HepG2 (cell line): ENCODE data around the gene SYNE3. TPM values are rescaled to one million over a fixed set of nuclear protein-coding genes. Genes with fewer than 3 reads are reported as not detected.

Experiments used
- AHR ChIP-seq: IDR thresholded peaks from 2 replicates; pipeline ENCODE4 v1.6.1; 2018; ENCODE audit warnings: missing genetic modification reagents, missing compliant biosample characterization
- CHCHD3 ChIP-seq: sonication (generic); formaldehyde crosslinking; IDR thresholded peaks from 2 replicates; pipeline ENCODE4 v1.8.0; 2022; ENCODE audit warnings: mild to moderate bottlenecking, missing genetic modification reagents, moderate library complexity
- GABPA ChIP-seq, 2 experiments: IDR thresholded peaks; 2 replicates each; pipeline ENCODE4 v1.6.1; 2011 to 2016; ENCODE audit warnings: low read depth in 2 of 2, low read length in 1 of 2, missing biosample characterization in 1 of 2, missing genetic modification characterization in 1 of 2
- HNRNPUL1 ChIP-seq: fragments of 200-400 bp; formaldehyde crosslinking; IDR thresholded peaks from 2 replicates; pipeline ENCODE4 v1.6.1; 2017; ENCODE audit warnings: low read depth, mild to moderate bottlenecking, low read length, moderate library complexity
- JUN ChIP-seq: sonication (generic); formaldehyde crosslinking; IDR thresholded peaks from 2 replicates; pipeline ENCODE4 v1.4.0; 2020; ENCODE audit warnings: mild to moderate bottlenecking, missing genetic modification reagents
- KAT8 ChIP-seq: IDR thresholded peaks from 2 replicates; pipeline ENCODE4 v1.6.1; 2016; ENCODE audit warnings: missing genetic modification reagents, missing compliant biosample characterization
- PHF21A ChIP-seq: sonication (generic); formaldehyde crosslinking; IDR thresholded peaks from 2 replicates; pipeline ENCODE4 v1.5.0; 2020; ENCODE audit warnings: mild to moderate bottlenecking, missing genetic modification reagents
- RAD21 ChIP-seq: fragments of 450-650 bp; formaldehyde crosslinking; IDR thresholded peaks from 2 replicates; pipeline ENCODE4 v1.5.0; 2020; ENCODE audit warnings: mild to moderate bottlenecking
- RFXAP ChIP-seq: sonication (generic); formaldehyde crosslinking; IDR thresholded peaks from 2 replicates; pipeline ENCODE4 v1.4.0; 2020; ENCODE audit warnings: missing genetic modification reagents, borderline replicate concordance
- SMAD3 ChIP-seq: sonication (generic); formaldehyde crosslinking; IDR thresholded peaks from 2 replicates; pipeline ENCODE4 v1.4.0; 2020; ENCODE audit warnings: missing genetic modification reagents
- SP4 ChIP-seq: sonication (generic); formaldehyde crosslinking; IDR thresholded peaks from 2 replicates; pipeline ENCODE4 v1.8.1; 2023; ENCODE audit warnings: mild to moderate bottlenecking, missing genetic modification reagents
- TBL1XR1 ChIP-seq: fragments of 150-350 bp; IDR thresholded peaks from 2 replicates; pipeline ENCODE4 v1.6.1; 2014; ENCODE audit warnings: borderline replicate concordance, low read length; ENCODE audit not compliant: partially characterized antibody
- TOPORS ChIP-seq: sonication (generic); formaldehyde crosslinking; IDR thresholded peaks from 2 replicates; pipeline ENCODE4 v1.8.0; 2023; ENCODE audit warnings: mild to moderate bottlenecking, missing genetic modification reagents
- ZFP36 ChIP-seq: fragments of 150-350 bp; IDR thresholded peaks from 2 replicates; pipeline ENCODE4 v1.6.1; 2018; ENCODE audit warnings: borderline replicate concordance, low read length, low read depth; ENCODE audit not compliant: partially characterized antibody
- ZMYM3 ChIP-seq: sonication (generic); formaldehyde crosslinking; IDR thresholded peaks from 2 replicates; pipeline ENCODE4 v1.5.1; 2020; ENCODE audit warnings: mild to moderate bottlenecking, missing genetic modification reagents
- ZNF124 ChIP-seq: sonication (generic); formaldehyde crosslinking; IDR thresholded peaks from 2 replicates; pipeline ENCODE4 v1.4.0; 2020; ENCODE audit warnings: missing genetic modification reagents
- ZNF567 ChIP-seq: sonication (generic); formaldehyde crosslinking; IDR thresholded peaks from 2 replicates; pipeline ENCODE4 v1.8.1; 2023; ENCODE audit warnings: mild to moderate bottlenecking, missing genetic modification reagents, borderline replicate concordance
- ZNF598 ChIP-seq: sonication (generic); formaldehyde crosslinking; IDR thresholded peaks from 2 replicates; pipeline ENCODE4 v1.5.1; 2020; ENCODE audit warnings: mild to moderate bottlenecking, missing genetic modification reagents, borderline replicate concordance
- ZNF660 ChIP-seq: sonication (generic); formaldehyde crosslinking; IDR thresholded peaks from 2 replicates; pipeline ENCODE4 v1.5.1; 2020; ENCODE audit warnings: mild to moderate bottlenecking, low read depth, missing genetic modification reagents, borderline replicate concordance
- ZNF7 ChIP-seq: IDR thresholded peaks from 2 replicates; pipeline ENCODE4 v1.6.1; 2016; ENCODE audit warnings: missing biosample characterization, missing genetic modification reagents
- ZNF746 ChIP-seq: sonication (generic); formaldehyde crosslinking; IDR thresholded peaks from 2 replicates; pipeline ENCODE4 v1.8.0; 2022; ENCODE audit warnings: mild to moderate bottlenecking, missing genetic modification reagents
- ZNF749 ChIP-seq: sonication (generic); formaldehyde crosslinking; IDR thresholded peaks from 2 replicates; pipeline ENCODE4 v1.8.0; 2022; ENCODE audit warnings: mild to moderate bottlenecking, missing genetic modification reagents, moderate library complexity, borderline replicate concordance
- polyA plus RNA-seq, 8 experiments: library from polyadenylated mRNA; depleted of rRNA in 3 of 8; stranded (reverse) in 7 of 8; unstranded in 1 of 8; fragments of >200 nt; fragmentation: Illumina TruSeq in 4 of 8; extraction: Trizol in 4 of 8; gene quantifications; 2 replicates each; pipeline versions ENCODE4 v1.2.1 to v1.2.3, GENCODE V29; 2011 to 2016; ENCODE audit warnings: low read depth in 4 of 8, missing spikeins in 1 of 8, mixed read lengths in 1 of 8; ENCODE audit not compliant: insufficient read depth in 1 of 8
- total RNA-seq, 5 experiments: library from RNA; depleted of rRNA; stranded (reverse); fragments of >200 nt; fragmentation: Illumina TruSeq; extraction: Trizol; gene quantifications; 2 replicates each; pipeline ENCODE4 v1.2.3, GENCODE V29; 2016; ENCODE audit warnings: low read depth in 1 of 5
- TF ChIP-seq, protein P1 (sequence below): sonication (generic); formaldehyde crosslinking; IDR thresholded peaks from 2 replicates; pipeline ENCODE4 v1.8.1; 2023; ENCODE audit warnings: mild to moderate bottlenecking, missing genetic modification reagents, borderline replicate concordance
- TF ChIP-seq, protein P2 (sequence below), 2 experiments: sonication (generic) in 1 of 2; formaldehyde crosslinking in 1 of 2; IDR thresholded peaks; 2 replicates each; pipeline versions ENCODE4 v1.4.0 to v1.6.1; 2016 to 2020; ENCODE audit warnings: borderline replicate concordance in 1 of 2, low read depth in 1 of 2, mild to moderate bottlenecking in 1 of 2, missing genetic modification reagents in 1 of 2
- TF ChIP-seq, protein P3 (sequence below): sonication (generic); formaldehyde crosslinking; IDR thresholded peaks from 2 replicates; pipeline ENCODE4 v1.4.0; 2020; ENCODE audit warnings: missing genetic modification reagents, low read depth, mild to moderate bottlenecking, borderline replicate concordance

SYNE3 gene
- total and polyA plus RNA-seq, 2 of the 13 experiments (the other 11 are each of a cell fraction or from before 2014, with no cell fraction given) = 7.8 to 8.0 TPM

DNA sequence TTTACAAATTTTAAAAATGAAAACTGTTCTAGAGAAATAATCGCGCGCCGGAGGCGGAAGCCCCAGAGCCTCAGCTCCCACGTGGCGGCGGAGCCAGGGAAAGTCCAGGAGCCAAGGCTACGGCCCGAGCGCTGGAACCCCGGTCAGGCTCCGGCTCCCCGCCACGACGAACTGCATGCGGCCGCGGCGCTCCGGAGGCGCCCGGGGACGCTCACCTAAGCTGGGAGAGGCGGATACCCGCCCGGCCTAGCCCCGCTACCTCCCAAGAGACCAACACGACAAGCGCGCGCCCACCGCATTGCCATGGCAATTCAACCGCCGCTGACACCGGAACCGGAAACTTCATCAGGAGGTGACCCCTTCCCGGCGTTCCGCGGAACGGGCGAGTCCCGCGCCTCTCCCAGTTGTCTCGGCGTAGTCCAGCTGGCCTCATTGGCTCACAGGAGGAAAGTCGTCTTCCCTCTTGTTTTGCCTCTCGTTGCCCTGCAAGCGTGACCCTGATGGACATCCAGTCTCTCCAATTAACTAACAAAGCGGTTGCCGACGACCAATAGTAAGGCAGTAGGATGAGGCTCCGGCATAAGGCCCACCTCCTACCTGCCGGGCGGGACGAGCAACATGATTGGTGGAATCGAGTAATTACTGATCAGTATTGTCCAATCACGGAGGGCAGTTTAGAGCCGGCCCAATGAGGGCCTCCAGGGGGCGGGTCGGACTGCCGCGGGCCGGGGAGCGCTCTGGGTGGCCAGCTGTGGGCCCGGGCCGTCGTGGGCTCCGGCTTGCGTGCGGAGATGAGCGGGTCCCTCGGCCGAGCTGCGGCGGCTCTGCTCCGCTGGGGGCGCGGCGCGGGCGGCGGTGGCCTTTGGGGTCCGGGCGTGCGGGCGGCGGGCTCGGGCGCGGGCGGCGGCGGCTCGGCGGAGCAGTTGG is 18.1 kb upstream of the SYNE3 start, which contains the start of gene GLRX5 (continued):
- TF ChIP-seq KAT8 (CRISPR knock-in tag) (peak; percentile 93), AHR (CRISPR knock-in tag) (no peak), ZNF746 (CRISPR knock-in tag) (no peak), HNRNPUL1 (no peak), RFXAP (CRISPR knock-in tag) (peak; percentile 88; the same call in 1 of the 2 replicates), GABPA (IDR thresholded peaks at IDR 0.05; ENCODE audit: low read depth, low read length) (peak; percentile 99), GABPA (CRISPR knock-in tag; IDR thresholded peaks at IDR 0.05; ENCODE audit: low read depth) (peak; percentile 99), SMAD3 (no peak), CHCHD3 (CRISPR knock-in tag) (0 out of 2 replicates have a peak, but pooled peaks have one; percentile 31), TOPORS (peak; percentile 63; the same call in 1 of the 2 replicates), ZFP36 (no peak), ZNF124 (CRISPR knock-in tag) (peak; percentile 44), RAD21 (CRISPR knock-in tag) (peak; percentile 35; the same call in 1 of the 2 replicates), ZNF660 (CRISPR knock-in tag) (no peak), JUN (CRISPR knock-in tag) (no peak), ZNF567 (CRISPR knock-in tag) (no peak), SP4 (CRISPR knock-in tag) (peak; percentile 81), TBL1XR1 (no peak), PHF21A (CRISPR knock-in tag) (peak; percentile 81), ZNF598 (CRISPR knock-in tag) (no peak), ZMYM3 (no peak), ZNF7 (no peak), ZNF749 (no peak)
- TF ChIP-seq, protein P1, sequence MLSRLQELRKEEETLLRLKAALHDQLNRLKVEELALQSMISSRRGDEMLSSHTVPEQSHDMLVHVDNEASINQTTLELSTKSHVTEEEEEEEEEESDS = no peak
- TF ChIP-seq, protein P2, sequence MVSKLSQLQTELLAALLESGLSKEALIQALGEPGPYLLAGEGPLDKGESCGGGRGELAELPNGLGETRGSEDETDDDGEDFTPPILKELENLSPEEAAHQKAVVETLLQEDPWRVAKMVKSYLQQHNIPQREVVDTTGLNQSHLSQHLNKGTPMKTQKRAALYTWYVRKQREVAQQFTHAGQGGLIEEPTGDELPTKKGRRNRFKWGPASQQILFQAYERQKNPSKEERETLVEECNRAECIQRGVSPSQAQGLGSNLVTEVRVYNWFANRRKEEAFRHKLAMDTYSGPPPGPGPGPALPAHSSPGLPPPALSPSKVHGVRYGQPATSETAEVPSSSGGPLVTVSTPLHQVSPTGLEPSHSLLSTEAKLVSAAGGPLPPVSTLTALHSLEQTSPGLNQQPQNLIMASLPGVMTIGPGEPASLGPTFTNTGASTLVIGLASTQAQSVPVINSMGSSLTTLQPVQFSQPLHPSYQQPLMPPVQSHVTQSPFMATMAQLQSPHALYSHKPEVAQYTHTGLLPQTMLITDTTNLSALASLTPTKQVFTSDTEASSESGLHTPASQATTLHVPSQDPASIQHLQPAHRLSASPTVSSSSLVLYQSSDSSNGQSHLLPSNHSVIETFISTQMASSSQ (IDR thresholded peaks at IDR 0.05; ENCODE audit: low read depth) = no peak
- TF ChIP-seq, protein P2 (CRISPR knock-in tag; IDR thresholded peaks at IDR 0.05; ENCODE audit: borderline replicate concordance) = peak; percentile 70
- TF ChIP-seq, protein P3, sequence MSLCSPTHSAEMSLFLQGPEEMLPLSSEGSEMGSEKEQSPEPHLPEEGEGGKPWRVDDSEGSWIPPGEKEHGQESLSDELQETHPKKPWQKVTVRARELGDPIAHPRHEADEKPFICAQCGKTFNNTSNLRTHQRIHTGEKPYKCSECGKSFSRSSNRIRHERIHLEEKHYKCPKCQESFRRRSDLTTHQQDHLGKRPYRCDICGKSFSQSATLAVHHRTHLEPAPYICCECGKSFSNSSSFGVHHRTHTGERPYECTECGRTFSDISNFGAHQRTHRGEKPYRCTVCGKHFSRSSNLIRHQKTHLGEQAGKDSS (CRISPR knock-in tag) = no peak; the same call in 1 of the 2 replicates
